Measurements from ENCODE around the gene UBE3D.
"Not testable (repeated sequence)": the region's sequence is repeated elsewhere in the genome, so short reads cannot be mapped to it uniquely, and the experiment has no call there.

UBE3D gene

GRCh38 chr6:83055366-83055964 lies 10.2 kb downstream of the UBE3D start:
- DNase-seq (ENCODE audit: low spot score): peak; percentile 39

GRCh38 chr6:83053678-83054077 lies 12.0 kb downstream of the UBE3D start:
- no peak for DNase-seq (ENCODE audit: low spot score)

DNA sequence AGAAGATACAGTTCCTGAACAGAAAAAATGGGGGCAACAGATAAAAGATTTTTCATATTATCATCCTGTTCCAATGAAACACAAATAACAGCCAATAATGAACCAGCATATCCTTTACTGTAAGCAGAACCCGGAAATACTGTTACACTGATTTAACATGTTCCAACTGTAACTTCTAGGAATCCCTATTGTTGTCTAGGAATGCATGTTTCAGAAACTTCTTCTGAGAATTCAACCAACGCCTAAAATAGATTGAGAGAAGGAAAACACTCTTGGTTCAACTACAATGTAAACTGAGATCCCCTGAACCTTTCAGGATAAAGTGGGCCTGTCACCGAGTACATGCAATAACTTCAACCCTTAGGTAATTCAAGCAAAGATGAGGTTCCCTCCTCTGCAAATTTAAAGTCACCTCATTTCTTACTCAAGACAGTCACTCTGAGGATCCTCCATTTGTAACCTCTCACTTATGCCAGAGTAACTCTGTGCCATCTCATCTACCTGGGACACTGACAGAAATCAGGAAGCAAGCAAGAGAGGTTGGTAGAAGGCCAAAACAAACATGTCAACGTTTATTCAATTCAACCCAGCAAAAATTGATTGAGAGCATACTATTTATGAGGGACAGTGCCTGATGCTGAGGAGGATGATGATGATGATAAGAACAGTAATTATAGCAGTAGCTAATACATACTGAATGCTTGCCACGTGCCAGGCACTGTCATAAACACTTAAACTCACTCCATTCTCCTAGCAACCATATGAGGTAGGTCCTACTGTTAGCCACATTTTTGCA lies 14.1 kb downstream of the UBE3D start:
- no peak for DNase-seq (ENCODE audit: low spot score)

DNA sequence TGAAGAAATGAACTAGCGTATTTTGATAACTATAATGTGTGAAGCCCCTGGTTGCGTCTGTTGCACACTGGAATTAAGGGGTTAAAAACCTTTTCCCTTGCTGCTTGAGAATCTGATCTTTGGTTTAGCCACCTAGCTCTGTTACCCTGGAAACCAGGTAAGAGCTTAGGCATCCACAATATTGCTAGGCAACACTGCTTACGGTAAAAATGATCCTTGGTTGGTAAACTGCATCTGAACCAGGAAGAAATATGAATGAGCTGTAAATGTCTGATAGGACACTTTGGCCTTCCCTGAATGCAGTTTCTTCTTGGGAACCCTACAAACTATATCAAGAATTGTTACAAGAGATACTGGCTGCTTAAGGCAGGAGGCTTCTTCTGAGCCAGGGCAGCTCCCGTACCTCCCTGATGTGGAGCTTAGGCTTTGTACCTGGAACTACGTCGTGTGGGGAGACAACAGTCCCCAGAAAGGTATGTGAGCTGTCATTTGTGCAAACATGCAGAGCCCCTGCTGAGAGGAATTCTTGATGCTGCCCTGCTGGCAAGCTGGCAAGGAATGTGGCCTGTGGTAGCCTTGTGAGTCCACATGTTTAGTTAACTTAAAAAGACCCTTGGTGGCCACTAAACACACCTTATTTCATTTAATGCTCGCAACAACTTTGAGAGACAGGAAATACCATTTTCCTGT lies 18.4 kb downstream of the UBE3D start:
- DNase-seq (ENCODE audit: low spot score): no peak

GRCh38 chr6:83044091-83044768 lies 21.4 kb downstream of the UBE3D start:
- DNase-seq (ENCODE audit: low spot score): no peak

GRCh38 chr6:83042467-83043053 lies 23.1 kb downstream of the UBE3D start:
- DNase-seq (ENCODE audit: low spot score): no peak

DNA sequence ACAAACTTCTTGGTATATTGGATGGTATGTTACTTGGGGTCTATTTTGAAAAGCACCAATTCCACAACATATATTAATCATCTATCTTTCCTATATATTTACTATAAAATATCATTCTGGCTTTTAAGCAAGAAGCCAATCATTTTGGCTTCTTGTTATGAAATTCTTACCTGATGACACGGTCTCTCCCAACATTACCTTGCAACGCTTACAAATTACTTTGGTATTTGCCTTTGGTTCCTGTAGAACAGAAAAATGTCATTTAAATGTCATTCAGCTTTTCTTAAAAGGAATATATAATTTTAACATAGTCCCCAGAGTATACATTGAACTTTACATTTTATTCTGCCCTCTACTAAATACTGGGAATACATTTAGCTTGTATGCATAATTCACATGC lies 27.4 kb downstream of the UBE3D start:
- no peak for DNase-seq (ENCODE audit: low spot score)

GRCh38 chr6:83031689-83032088 lies 34.0 kb downstream of the UBE3D start:
- DNase-seq (ENCODE audit: low spot score): no peak

DNA sequence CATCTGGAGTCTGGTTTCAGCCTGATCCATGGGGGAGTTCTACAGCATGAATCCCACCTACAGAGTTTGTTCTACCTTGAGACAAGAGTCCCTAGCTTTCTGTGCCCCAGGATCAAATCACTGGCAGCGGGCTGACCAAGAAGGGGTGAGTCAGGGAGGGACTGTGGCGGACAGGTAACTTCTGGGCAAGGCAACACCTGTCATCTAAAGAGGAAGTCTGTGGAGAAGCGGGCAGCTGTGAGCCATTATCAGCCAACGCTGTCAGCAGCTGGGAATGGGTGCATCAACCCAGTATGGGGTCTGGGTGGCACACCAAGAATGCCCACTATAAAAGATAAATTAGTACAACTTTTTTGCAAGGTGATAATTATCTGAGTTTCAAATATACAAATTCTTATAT lies 45.9 kb downstream of the UBE3D start:
- no peak for DNase-seq (ENCODE audit: low spot score)

DNA sequence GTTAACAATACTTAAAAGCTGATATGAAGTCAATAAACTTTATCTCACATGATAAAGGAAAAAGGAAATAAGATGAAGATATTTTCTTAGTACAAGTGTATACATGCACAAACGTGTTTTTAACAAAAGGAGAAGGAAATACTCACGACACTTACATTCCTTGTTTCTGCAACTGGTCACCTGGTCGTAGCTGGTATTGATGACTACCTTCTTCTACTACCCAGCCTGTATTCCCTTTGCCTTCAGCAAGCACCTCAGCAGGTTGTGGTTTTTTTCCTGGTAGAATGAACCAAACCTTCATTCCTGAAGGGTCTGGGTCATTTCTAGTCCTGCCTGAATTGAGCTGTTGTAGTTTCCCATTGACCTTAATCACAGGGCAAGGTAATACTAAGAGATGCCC lies 54.5 kb downstream of the UBE3D start:
- DNase-seq (ENCODE audit: low spot score): not testable (repeated sequence)

GRCh38 chr6:83008626-83009025 lies 57.0 kb downstream of the UBE3D start:
- DNase-seq (ENCODE audit: low spot score): no peak

GRCh38 chr6:83006270-83006905 lies 59.3 kb downstream of the UBE3D start:
- DNase-seq (ENCODE audit: low spot score): no peak

- no peak for DNase-seq (ENCODE audit: low spot score)
Observed at GRCh38 chr6:82996156-82996555, 69.5 kb downstream of the UBE3D start.

- no peak for DNase-seq (ENCODE audit: low spot score)
Observed at GRCh38 chr6:82995066-82995465, 70.6 kb downstream of the UBE3D start.

- DNase-seq (ENCODE audit: low spot score): no peak
Observed at GRCh38 chr6:82989736-82990290, 75.8 kb downstream of the UBE3D start.

DNA sequence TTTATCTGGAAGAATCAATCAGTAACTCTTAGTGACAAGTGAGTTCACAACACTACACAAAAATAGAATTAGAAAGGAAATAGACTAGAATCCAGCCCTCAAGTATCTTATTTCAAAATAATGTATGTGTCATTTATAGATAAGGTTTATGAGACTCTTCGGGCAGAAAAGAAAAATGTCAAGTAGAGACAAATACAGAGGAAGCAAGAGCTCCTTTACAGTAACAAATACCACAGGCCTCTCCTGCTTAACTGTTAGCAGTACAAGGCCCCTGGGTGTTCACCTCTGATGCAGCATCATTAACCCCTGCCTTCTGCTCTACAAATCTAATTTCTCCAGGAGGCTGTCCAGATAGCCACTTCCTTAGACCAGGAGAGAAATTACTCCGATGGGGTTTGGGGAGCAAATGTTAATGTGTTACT lies 76.7 kb downstream of the UBE3D start:
- DNase-seq (ENCODE audit: low spot score): no peak

- no peak for DNase-seq (ENCODE audit: low spot score)
Observed at GRCh38 chr6:82987951-82988350, 77.7 kb downstream of the UBE3D start.

GRCh38 chr6:82987416-82987815 lies 78.2 kb downstream of the UBE3D start:
- no peak for DNase-seq (ENCODE audit: low spot score)

DNA sequence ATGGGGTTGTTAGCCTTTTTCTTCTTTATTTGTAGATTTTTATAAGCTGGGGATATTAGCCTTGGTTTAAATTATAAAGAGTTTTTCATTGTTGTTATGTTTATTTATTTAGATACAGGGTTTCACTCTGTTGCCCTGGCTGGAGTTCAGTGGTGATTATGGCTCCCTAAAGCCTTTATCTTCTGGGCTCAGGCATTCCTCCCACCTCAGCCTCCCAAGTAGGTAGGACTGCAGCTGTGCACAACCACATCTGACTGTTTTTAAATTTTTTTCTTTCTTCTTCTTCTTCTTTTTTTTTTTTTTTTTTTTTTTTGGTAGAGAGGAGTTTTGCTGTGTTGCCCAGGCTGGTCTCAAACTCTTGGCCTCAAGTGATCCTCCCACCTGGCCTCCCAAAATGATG lies 80.9 kb downstream of the UBE3D start:
- no peak for DNase-seq (ENCODE audit: low spot score)

DNA sequence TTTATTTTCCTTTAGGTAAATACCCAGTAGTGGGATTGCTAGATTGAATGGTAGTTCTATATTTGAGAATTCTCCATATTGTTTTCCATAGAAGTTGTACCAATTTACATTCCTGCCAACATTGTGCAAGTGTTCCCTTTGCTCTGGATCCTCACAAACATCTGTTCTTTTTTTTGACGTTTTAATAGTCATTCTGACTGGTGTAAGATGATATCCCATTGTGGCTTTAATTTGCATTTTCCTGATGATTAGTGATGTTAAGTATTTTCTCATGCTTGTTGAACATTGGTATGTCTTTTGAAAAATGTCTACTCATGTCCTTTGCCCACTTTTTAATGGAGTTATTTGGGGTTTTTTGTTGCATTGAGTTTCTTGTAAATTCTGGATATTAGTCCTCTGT lies 85.6 kb downstream of the UBE3D start:
- no peak for DNase-seq (ENCODE audit: low spot score)

DNA sequence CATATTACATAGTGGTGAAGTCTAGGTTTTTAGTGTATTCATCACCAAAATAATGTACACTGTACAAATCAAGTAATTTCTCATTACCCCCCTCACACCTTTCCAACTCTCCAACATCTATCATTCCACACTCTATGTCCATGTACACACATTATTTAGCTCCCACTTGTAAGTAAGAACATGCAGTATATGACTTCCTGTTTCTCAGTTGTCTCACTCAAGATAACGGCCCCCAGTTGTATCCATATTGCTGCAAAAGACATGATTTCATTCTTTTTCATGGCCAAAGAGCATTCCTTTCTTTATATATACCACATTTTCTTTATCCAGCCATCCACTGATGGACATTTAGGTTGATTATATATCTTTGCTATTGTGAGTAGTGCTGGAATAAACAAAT lies 86.0 kb downstream of the UBE3D start:
- DNase-seq (ENCODE audit: low spot score): no peak

All from LoVo (cell line).